Stimulated activated CD4-positive, alpha-beta T cell treated with anti-CD3 and anti-CD28 coated beads, Interleukin-2, amount 100 ng/mL, for 4 hours (primary cell): ENCODE data around the gene FSTL5.
"Not testable (repeated sequence)": the region's sequence is repeated elsewhere in the genome, so short reads cannot be mapped to it uniquely, and the experiment has no call there.

Source experiments
- DNase-seq: peaks from one replicate; pipeline ENCODE4 v3.0.0-alpha.2; 2020; ENCODE audit warnings: low read depth

Gene FSTL5

DNA sequence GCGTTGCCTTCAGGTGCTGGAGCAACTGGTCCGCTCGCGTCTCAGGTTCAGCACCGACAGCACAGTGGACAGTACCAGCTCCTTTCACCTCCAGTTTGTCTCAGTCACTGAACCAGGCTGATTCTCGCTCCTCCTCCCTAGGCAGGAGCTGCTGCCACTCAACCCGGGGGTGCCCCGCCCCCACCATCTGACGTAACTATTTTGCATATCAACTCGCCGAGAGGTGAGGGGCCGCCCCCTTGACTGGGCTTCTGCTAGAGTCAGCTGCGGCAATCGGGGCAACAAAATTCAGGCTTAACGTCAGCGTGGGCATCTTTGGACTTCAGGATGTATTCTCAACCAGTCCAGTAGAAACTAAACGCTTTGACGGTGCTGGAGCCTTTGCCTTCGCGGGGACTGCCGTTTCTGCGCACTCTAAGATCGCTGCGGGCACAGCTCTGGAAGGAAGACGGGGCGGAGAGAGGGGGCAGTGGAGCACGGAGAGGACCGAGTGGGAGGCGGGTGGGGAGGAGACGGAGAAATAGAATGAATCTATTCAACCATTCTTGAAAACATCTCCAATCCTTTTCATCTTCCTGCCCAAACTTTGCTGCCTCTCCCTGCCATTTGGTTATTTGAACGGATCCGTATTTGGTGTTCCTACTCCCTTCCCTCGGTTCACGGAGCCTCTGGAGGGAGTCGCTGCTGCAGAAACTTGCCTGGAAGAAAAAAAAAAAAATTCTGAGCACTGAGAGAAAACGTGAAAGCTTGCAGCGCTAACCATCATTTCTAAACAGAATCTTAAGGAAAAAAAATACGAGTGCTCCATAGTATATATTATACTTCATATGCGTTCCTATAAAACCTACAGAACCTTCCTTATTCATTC, at the start of gene FSTL5:
Gene FSTL5 (minus strand): TSS at position 109 of the 868 bp plus-strand sequence. CDS start 52,604 bp downstream, outside the sequence.
- DNase-seq, result no peak

DNA sequence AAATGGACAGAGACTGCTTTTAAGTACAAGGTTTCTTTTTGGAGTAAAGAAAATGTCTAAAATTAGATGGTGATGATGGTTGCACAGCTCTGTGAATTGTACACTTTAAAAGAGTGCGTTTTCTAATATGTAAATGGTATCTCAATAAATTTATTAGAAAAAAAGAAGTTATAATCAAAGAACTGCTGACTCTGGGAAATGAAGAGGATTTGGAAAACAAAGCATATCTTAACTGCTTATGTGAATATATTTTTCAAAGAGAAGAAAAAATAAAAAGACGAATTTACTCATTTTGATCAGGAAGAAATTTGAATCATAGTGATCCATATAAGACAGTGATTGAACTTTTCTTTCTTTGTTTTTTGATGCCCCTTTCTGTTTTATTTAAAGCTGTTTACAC, 45.9 kb upstream of the FSTL5 start:
- DNase-seq, result no peak

DNA sequence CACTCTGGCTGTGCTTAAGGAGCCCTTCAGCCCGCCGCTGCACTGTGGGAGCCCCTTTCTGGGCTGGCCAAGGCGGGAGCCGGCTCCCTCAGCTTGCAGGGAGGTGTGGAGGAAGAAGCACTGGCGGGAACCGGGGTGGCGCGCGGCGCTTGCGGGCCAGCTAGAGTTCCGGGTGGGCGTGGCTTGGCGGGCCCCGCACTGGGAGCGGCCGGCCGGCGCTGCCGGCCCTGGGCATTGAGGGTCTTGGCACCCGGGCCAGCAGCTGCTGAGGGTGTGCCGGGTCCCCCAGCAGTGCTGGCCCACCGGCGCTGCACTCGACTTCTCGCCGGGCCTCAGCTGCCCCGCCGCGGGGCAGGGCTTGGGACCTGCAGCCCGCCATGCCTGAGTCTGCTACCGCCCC, 39.7 kb upstream of the FSTL5 start:
- not testable (repeated sequence) for DNase-seq

DNA sequence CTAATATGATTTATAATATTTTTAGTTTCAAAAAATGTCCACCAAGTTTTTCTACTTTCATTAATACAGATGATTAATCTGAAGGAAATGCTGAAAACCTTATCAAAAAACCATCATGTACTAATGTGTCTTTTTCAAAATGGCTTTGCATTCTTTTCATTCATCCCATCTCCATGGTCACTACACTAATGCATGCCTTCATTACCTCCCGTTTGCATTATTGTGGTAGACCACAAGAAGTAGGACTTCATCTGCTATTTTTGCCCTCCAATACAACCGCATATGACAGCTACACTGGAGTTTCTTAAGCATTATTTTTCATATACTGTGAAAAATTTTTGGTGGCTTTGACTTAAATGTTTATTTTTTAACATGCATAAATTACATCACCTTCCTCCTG, 37.9 kb upstream of the FSTL5 start:
- no peak for DNase-seq

DNA sequence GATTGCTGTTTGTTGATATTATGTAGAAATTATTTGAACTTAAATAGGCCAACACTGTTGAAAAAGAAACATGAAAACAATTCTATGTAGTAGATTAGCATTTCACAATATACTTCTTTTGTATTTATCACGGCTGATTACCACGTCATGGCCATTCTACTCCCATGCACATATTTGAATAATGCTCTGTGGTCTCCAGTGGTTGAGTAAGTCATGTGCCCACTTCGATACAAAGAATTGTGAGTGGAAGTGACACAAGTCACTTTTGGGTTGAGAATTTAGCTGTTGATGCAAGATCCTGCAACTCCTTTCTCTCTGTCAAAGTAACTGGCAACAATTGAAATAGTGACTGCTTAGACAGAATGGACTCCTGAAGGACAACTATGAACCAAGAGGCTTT, 6.7 kb upstream of the FSTL5 start:
- no peak for DNase-seq

DNA sequence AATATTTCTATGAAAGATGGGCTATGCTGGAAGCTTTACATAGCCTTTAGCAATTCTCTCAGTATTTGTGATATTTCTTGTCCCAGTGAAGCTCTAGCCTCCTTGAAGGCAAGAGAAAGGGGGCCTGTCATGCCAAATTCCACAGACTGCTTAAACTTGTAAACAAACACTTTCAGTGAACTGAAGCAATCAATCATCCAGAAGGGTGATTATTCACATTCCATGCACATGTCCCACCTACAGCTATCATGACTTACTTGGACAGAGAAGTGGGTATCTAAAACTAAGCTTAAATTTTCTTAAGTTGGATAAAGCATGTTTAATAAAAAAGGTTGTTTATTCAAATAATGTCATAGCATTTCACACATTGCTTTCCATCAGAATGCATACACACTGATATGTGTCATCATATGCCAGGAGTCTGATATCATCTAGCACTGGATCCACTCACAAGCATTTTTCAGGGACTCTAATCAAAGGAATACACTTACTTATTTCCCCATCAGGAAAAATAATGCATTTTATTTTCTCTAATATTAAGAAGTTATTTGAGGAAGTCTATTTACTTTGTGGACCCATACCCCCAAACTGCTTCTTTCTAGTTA, 1.2 kb upstream of the FSTL5 start:
- no peak for DNase-seq

DNA sequence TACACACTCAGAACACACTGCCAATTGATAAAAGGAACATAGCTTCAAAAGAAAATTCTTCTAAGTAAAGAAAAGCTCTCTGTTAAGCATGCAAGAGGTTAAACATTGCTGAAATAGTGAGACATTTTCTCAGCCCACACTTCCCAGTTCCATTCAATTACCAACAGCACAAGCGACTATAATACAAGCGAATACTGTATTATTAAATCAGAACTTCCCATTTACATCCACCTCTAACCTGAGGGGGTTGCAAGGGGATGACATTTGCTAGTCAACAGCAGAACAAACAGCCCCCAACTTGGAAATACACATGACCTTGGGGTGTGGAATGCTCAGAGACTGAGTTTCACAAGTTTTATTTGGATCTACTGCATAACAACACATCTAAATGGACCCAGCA, 1.1 kb downstream of the FSTL5 start:
- DNase-seq, result no peak

DNA sequence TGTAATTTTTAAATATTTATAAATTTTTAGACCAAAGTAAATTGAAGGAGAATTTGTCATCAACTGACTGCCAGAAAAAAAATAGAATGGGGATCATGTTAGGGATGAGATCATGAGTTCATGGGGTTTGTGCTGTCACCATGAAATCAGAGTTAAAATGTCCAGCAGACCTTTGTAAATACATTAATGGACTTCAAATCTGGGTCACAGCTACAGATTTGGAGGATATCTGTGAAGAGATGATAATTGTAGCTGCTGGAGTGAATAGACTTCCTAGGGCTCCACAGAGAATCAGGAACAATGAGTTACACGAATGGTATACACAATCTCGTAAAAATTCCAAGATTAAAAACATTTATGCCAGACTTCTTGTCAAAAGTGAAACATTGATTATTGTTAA, 6.6 kb downstream of the FSTL5 start:
- DNase-seq, result no peak

DNA sequence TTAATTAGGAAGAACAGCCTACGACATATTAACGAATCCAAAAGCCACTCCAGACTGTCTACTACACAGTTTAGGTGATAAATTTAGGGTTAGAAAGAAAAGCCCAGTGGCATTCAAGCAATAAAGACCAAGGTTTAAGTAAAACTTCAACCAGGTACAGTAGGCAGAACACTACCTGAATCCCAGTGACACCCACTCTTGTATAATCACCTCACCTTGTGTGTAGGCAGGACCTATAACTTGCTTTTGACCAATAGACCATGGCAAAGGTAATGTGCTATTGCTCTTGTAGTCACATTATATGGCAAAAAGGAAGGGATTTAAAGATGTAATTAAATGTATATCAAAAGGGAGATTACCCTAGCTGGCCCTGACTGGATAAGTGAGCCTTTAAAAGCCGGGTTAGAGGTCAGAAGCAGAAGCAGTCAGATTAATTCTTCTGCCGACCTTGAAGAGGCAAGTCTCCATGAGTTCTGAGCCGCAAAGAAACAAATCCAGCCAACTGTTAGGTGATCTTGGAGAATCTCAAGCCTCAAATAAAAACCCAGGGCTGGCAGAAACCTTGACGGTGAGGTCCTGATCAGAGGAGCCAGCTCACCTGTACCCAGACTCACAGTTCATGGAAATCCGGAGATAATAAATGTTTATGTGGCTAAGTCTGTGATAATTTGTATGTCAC, 8.8 kb downstream of the FSTL5 start:
- no peak for DNase-seq

DNA sequence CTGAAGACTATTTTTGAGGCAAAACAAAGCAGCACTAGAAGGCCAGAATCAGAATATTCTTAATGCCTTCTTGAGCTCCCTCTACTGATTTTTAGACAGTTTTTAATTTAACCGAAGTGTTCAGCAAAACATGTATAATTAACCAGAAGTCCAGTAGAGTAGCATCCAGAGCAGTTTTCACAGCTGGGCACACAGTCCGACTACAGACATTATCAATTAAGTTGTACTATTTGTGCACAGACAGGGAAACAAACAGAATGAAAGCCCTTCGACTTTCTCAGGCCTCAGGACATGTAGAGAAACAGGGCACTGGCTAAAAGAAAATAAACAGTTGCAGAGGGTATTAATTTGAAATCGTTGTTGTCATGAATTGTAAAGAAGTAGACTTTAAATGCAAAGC, 11.9 kb downstream of the FSTL5 start:
- no peak for DNase-seq

DNA sequence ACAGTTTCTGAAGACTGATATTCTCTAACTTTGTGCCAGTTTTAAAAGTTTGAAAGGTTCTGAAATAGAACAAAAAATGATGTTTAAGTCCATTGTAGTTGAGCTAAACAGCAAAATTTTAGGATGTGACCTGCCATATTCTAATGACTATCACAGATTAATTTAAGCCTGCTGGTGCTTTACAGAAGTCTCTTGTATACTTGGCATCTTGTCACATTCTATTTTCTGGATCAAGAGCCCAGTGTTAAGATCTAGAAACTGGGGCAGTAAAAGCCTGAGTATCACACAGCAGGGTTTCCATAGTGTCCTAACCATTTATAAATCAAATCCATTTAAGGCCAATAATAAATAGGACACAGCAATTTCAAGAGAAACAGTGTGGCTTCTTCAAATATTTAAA, 12.4 kb downstream of the FSTL5 start:
- no peak for DNase-seq

DNA sequence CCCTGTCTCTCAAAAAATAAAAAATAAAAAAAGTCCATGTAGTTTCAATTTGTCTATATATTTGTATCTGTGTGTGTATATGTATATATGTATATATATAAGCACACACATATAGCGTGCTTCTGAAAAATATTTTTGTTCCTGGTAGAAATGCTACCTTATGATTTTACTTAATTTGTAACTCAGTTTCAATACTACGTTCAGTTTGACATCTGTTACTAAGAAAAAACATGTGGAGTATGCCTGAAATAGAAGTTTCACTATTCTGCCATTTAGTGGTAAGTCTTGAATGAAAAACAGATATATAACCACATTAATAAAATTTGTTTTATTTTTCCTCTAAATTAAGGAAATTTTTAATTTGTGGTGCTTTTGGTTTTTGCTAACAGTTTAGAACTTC, 14.2 kb downstream of the FSTL5 start:
- no peak for DNase-seq

DNA sequence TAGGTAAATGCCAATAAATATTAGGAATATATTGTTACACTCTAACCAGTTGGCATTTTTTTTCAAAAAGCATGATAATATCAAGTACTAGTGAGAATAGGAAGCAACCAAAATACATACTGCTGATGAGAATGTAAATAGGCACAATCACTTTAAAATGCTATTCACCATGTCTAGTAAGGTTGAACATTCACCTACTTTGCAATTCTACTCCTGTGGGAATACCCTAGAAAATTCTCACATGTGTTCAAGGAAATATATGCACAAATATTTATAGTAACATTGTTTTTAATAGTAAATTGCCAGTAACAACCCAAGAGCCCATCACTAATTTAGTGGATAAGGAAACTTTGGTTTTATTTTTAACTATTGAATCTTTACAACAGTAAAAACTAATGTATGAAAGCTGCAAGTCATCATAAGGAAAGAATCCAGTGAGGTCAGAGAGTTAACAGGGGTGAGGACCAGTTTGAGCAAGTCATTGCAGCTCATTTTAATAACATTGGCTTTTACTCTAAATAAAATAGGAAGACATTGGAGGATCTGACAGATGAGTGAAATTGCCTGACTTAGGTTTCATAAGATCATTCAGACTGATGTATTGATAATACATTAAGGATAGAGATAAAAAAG, 23.6 kb downstream of the FSTL5 start:
- no peak for DNase-seq

DNA sequence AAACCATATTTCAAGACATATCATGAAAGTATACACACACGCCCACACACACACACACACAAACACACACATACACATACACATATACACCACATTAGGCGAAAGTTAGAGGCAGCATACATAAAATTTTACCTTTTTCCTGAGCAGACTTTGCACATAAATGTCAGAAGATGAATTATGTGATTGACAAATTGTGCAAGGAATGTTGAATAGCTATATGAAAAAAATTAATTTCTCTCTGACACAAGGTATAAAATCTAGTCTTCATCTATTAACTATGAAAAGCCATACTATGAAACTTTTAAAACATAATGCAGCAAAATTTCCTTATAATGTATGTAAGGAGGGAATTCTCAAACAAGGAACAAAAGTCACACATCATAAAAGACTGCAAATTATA, 24.4 kb downstream of the FSTL5 start:
- DNase-seq, result no peak

DNA sequence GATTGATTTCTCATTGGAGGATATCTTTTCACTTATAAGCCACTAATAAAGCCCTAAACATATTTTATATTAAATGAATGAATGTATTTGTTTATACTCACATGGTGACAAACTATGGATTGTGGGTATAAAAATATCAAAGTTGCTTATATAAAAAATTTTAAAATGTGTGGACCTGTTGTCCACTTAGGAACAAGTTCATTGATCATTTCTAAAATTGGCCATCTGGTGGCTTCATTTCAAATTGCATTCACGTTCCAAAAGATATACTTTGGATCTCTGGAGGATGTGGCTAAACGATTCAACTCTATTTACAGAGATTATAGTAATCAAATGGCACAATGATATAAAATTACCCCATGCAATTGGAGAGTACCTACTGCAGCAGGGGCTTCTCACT, 32.5 kb downstream of the FSTL5 start:
- no peak for DNase-seq

DNA sequence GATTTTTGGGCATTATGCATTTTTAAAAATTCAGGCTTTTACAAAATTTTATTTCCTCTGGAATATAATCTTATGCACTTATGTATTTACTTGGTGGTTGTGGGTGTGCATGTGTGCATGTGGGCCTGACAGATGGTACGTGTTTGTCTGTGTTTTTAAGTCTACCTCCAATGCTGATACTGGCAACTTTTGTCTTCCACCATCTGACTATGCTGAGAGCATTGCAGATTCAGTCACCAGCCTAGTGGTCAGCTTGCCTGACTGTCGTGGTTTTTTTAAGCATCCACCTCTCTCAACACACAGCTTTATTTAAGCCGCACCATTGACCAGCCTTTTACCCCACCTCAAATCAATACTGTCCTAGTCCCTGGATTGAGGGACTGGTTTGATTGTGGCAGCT, 37.1 kb downstream of the FSTL5 start:
- DNase-seq, result no peak

DNA sequence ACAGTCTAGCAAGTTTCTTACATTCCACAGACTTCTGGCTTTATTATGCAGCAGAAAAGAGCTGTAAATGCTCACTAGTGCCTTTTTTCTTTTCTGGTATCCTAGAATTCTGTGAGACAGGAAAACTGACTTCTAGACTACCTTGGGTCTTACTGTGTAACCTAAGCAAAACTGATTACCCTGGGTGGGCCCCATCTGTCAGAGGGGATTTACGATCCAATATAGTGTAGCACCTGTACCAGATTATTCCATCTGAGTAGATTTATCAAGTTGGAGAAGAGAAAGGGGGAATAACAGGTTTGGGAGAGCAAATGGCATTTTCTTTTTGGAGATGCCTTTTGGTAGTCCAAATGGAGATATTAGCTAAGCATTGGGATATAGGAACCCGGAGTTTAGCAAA, 46.7 kb downstream of the FSTL5 start:
- DNase-seq, result no peak

DNA sequence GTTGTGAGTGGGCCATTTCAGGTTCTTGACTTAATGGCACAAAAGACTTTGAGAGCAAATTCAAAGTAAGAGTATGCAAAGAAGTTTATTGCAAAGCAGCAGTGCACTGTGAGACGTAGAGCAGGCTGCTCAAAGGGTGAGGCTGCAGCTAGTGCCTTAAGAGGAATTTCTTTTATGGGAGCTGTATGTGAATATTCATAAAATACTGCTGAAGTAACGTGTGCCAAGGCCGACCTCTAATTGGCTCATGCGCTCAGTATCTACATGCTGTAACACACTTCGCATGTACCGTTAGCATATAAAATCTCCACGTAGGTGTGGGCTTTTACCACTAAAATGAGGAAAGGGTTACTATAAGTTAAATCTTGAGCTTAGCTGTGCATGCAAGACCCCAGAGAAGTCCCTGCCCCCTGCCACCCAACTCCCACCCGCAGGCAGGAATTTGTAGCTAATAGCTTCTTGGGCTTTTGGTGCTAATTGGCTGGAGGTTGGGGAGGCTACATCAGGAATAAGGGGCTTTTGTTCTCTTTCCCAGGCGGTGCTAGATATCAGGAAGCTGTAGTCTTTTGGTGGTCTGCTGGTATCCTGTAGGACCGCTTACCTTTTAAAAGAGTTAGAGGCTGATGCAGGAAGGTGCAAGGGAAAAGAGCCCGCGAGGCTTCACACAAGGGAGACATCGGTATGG, 47.6 kb downstream of the FSTL5 start:
- no peak for DNase-seq

DNA sequence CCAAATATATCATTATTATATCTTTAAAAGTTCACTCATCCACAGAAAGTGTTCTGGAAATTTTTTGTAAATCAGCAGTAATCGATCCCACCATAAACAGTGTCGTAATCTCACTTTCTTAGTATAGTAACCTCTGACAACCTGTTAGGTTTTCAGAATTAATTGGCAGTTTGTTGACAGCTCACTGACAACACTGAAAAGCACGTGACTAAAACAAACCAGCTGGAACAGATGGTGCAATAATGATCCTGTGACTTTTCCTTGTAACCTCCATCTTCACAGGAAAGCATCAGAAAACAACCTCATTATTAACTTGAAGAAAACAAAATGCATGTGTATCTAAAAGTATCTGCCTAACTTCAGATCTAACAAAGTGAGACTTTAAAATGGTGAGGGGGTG, 48.5 kb downstream of the FSTL5 start:
- no peak for DNase-seq

DNA sequence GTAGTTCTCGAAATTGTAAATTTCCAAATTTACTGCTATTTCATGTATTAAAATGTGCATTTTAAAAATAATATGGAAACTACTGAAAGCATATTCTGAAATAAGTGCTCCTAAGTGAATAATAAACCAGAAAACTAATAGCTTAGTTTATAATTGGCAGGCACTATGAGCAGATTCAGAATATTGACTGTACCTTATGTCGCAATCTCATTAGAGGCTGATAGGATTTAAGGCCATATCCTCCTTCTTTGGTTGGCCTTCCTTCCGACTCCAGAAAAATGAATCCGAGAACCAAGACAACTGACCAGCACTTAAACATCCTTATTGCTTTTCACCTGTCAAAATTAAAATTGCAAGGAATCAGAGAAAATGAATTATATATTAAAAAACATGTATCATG, 52.7 kb downstream of the FSTL5 start:
- DNase-seq, result no peak

DNA sequence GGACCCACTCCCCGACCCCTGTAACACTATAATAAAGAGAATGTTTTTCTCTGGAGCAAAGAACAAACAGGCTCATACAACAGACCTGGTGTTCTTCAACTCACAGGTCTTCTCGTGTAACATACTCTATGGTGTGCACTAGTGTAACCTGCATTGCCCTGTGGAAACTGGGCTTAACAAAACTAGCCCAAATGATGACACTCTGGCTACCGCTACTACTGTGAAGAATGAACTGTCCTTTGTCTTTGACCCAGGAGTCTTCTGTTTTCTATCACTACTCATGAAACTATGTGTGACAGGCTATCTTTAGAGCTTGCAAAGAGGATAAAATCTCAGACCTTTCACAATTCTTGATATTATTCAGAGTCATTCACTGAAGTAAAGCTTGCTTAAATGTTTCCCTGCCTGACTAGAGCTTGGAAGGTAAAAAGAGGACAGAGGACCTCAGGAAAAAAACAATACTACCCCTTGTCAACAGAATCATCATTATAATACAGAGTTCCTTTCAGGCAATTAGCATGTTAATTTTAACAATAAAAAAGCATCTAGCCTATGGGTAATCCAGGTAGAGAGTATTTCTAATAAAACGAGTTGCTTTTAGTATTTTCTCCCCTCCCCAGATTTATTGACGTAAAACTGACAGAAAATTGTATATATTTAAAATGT, 59.2 kb downstream of the FSTL5 start:
- DNase-seq, result no peak

DNA sequence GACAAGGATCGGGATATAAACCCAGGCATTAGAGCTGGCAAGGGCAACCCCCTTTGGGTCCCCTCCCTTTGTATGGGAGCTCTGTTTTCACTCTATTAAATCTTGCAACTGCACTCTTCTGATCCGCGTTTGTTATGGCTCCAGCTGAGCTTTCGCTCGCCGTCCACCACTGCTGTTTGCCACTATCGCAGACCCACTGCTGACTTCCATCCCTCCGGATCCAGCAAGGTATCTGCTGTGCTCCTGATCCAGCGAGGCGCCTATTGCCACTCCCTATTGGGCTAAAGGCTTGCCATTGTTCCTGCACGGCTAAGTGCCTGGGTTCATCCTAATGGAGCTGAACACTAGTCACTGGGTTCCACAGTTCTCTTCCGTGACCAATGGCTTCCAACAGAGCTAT, 59.9 kb downstream of the FSTL5 start:
- not testable (repeated sequence) for DNase-seq
